GM12874 (cell line): ENCODE data around the gene CBR4.
A peak's percentile ranks its signal among the peaks of the same experiment; 100 is the strongest.

Experiments used
- CTCF ChIP-seq: IDR thresholded peaks from 2 replicates; pipeline ENCODE4 v1.5.1; 2011; ENCODE audit warnings: low read depth, mild to moderate bottlenecking, control low read depth, low read length, moderate library complexity; ENCODE audit not compliant: insufficient read depth

CBR4 gene

GRCh38 chr4:169030562-169030982 is 20.5 kb upstream of the CBR4 start:
- no peak for TF ChIP-seq CTCF

DNA sequence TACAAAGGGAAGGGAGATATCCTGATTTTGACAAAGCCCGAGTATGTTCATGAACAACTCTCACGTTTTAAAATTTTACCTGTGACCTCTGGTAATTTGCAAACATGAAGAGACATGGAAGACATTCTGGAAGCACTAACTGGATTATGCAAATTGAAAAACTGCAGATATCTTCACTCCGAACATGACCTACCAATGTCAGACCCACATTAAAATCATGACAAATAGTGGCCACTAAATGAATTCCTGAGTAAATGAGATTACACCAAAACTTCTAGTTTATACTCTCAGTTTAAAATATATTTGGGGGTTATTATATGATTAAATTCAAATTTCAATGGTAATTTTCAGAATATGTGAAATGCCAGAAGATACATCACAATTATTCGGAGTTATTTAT is 19.9 kb upstream of the CBR4 start:
- TF ChIP-seq CTCF: no peak

DNA sequence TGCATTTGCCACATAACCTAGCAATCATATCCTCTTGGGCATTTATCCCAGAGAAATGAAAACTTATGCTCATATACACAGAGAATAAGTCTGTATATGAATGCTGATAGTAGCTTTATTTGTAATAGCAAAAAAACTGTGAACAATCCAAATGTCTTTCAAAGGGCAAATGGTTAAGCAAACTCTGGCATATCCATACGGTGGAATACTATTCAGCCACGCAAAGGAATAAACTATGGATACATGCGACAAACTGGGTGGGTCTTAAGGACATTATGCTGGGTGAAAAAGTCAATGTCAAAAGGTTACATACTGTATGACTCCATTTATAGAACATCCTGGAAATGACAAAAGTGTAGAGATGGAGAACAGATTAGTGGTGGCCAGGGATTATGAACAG is 17.6 kb upstream of the CBR4 start:
- no peak for TF ChIP-seq CTCF

DNA sequence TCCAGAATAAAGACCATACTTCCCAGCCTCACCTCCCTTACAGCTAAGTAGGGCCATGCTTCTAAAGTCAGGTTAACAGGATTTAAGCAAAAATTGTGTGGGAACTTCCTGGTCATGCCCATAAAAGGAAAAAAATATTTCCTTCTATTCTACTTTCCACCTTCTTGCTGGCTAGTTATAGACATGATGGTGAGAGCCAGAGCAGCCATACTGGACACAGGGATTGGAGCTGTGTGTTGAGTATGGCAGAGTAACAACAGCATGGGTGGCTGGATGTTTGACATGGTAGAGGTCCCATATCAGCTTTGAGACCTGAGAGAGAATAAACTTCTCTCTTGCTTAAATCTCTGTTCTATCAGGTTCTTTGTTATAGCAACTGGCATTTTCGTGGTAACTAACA is 15.1 kb upstream of the CBR4 start:
- no peak for TF ChIP-seq CTCF

- peak; percentile 59 for TF ChIP-seq CTCF
Measured at GRCh38 chr4:169024762-169025161, 14.7 kb upstream of the CBR4 start.

GRCh38 chr4:169018406-169018805 is 8.4 kb upstream of the CBR4 start:
- TF ChIP-seq CTCF: no peak

GRCh38 chr4:169017971-169018370 is 7.9 kb upstream of the CBR4 start:
- no peak for TF ChIP-seq CTCF

DNA sequence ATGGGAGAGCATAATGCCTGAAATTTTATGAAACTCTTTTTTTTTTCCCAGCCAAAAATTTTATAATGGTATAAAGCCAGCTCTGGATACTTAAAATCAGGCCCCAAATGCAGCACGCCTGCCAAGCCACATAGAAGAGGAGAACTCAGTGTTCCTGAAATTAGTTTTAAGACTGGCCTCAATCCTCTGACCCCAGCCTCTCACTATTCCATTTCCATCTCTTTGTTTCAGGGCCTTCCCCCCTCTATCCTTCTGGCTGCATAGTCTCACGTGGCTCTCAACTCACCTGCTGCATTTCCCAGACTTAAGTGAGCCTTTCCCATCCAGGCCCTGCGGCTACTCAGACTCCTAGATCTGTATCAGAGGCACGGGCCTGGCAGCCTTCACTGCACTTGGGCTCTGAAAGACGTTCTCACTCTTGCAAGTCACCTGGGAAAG is 5.2 kb upstream of the CBR4 start:
- TF ChIP-seq CTCF: no peak
